AG04450 (cell line): ENCODE data around the gene DNAH8. TPM values are rescaled to one million over a fixed set of nuclear protein-coding genes. Genes with fewer than 3 reads are reported as not detected.
"Not testable (repeated sequence)": the region's sequence is repeated elsewhere in the genome, so short reads cannot be mapped to it uniquely, and the experiment has no call there.

Experiments
- CTCF ChIA-PET: fragments of 300-600, 350-600 bp; formaldehyde crosslinking; extraction: SDS; loops from one replicate; lab custom pipeline; 2022; ENCODE audit warnings: antibody characterized with exemption, inconsistent platforms; lab: Charles Lee
- POLR2A ChIA-PET: fragments of 350-600 bp; formaldehyde crosslinking; extraction: SDS; loops from one replicate; lab custom pipeline; 2021; ENCODE audit warnings: antibody characterized with exemption, inconsistent platforms; lab: Yijun Ruan, JAX
- DNase-seq: peaks from one replicate; pipeline ENCODE4 v3.0.0-alpha.2; 2011; ENCODE audit warnings: low read depth, low spot score
- H3K27ac ChIP-seq: one replicate; pipeline ENCODE4 v1.5.1; 2012; ENCODE audit warnings: low read depth, low read length, control low read depth
- H3K27me3 ChIP-seq: one replicate; pipeline ENCODE4 v1.6.0; 2012; ENCODE audit warnings: low read length; ENCODE audit not compliant: control insufficient read depth, insufficient read depth
- H3K4me3 ChIP-seq: 2 replicates; pipeline ENCODE4 v1.5.1; 2011; ENCODE audit warnings: mild to moderate bottlenecking, low read depth, low read length, control low read depth
- H3K9me3 ChIP-seq: 2 replicates; pipeline ENCODE4 v1.5.1; 2012; ENCODE audit warnings: low read length; ENCODE audit not compliant: control insufficient read depth, insufficient read depth
- CTCF ChIP-seq: IDR thresholded peaks from 2 replicates; pipeline ENCODE4 v1.5.1; 2011; ENCODE audit warnings: low read depth, low read length, control low read depth, inconsistent platforms
- polyA plus RNA-seq: library from polyadenylated mRNA; depleted of rRNA; stranded (reverse); fragments of >200 nt; gene quantifications from 2 replicates; pipeline ENCODE4 v1.2.3, GENCODE V29; 2011

DNAH8 gene
- polyA plus RNA-seq, 1 experiment = not detected

GRCh38 chr6:38794682-38795081, 79.6 kb downstream of the DNAH8 start:
- Histone ChIP-seq H3K4me3 (no peak overlapping the region), H3K27me3 (no peaks in the 10 kb centered on the region), H3K9me3 (no peaks in the 10 kb centered on the region), H3K27ac (no peak overlapping the region)
- POLR2A ChIA-PET = no interaction called here
- DNase-seq = no peak
- TF ChIP-seq CTCF = no peak
- CTCF ChIA-PET = no interaction called here

GRCh38 chr6:38796006-38796405, 80.9 kb downstream of the DNAH8 start:
- Histone ChIP-seq H3K27me3 (no peaks in the 10 kb centered on the region), H3K9me3 (no peaks in the 10 kb centered on the region), H3K27ac (no peak overlapping the region), H3K4me3 (no peak overlapping the region)
- ChIA-PET CTCF (no interaction called here), POLR2A (no interaction called here)
- no peak for TF ChIP-seq CTCF
- DNase-seq = no peak

- CTCF ChIA-PET, H3K27ac ChIP-seq, H3K4me3 ChIP-seq, POLR2A ChIA-PET, DNase-seq, H3K9me3 ChIP-seq, H3K27me3 ChIP-seq: not testable (repeated sequence)
Measured at GRCh38 chr6:38796437-38796836, 81.3 kb downstream of the DNAH8 start.

GRCh38 chr6:38796850-38797249, 81.7 kb downstream of the DNAH8 start:
- H3K4me3 ChIP-seq = no peak overlapping the region
- CTCF ChIA-PET = no interaction called here
- POLR2A ChIA-PET = no interaction called here
- no peaks in the 10 kb centered on the region for H3K9me3 ChIP-seq
- no peak for DNase-seq
- H3K27ac ChIP-seq = no peak overlapping the region
- no peaks in the 10 kb centered on the region for H3K27me3 ChIP-seq
- no peak for TF ChIP-seq CTCF

GRCh38 chr6:38797391-38797790, 82.3 kb downstream of the DNAH8 start:
- CTCF ChIA-PET = no interaction called here
- no peaks in the 10 kb centered on the region for H3K9me3 ChIP-seq
- DNase-seq = no peak

More at GRCh38 chr6:38797391-38797790, 82.3 kb downstream of the DNAH8 start:
- TF ChIP-seq CTCF = no peak
- H3K27me3 ChIP-seq = no peaks in the 10 kb centered on the region
- H3K4me3 ChIP-seq = no peak overlapping the region
- POLR2A ChIA-PET = no interaction called here
- H3K27ac ChIP-seq = no peak overlapping the region
